Measurements from ENCODE around the gene CNIH4. TPM values are rescaled to one million over a fixed set of nuclear protein-coding genes. Genes with fewer than 3 reads are reported as not detected.

Gene CNIH4
- total RNA-seq, 1 experiment from 2014 or later: 53.8 TPM

- Histone ChIP-seq H3K9me3 (ENCODE audit: control insufficient read depth, insufficient read depth, low read depth, low read length) (no peaks in the 10 kb centered on the region), H3K4me3 (ENCODE audit: low read depth in 2 of 2, low read length in 2 of 2) (no peak overlapping the region), H3K4me1 (ENCODE audit: control insufficient read depth, insufficient read depth, low read length) (no peaks in the 10 kb centered on the region), H3K27me3 (ENCODE audit: control insufficient read depth, insufficient read depth, low read length) (no peaks in the 10 kb centered on the region), H3K36me3 (ENCODE audit: control insufficient read depth, insufficient read depth, low read length) (peaks cover 4% of the 10 kb centered on the region; the same call in 1 of the 2 replicates), H3K27ac (ENCODE audit: low read length) (no peak overlapping the region)
- TF ChIP-seq REST (IDR thresholded peaks at IDR 0.05; ENCODE audit: insufficient read depth in 1 of 2, low read depth in 2 of 2, low read length in 1 of 2) (no peak), CTCF (IDR thresholded peaks at IDR 0.05) (no peak), SIN3A (IDR thresholded peaks at IDR 0.05; ENCODE audit: borderline replicate concordance, insufficient read depth, low read depth, low read length) (no peak), TCF7L2 (IDR thresholded peaks at IDR 0.05; ENCODE audit: low read depth, low read length) (no peak), POLR2AphosphoS5 (IDR thresholded peaks at IDR 0.05; ENCODE audit: low read depth, low read length) (no peak)
- CTCF ChIA-PET: no interaction called here
- POLR2A ChIA-PET: no interaction called here
- in situ Hi-C loops (cut with HindIII; ENCODE audit: low pct_unique_long_range_greater_than_20kb, low sequenced_read_pairs): no loop called here
- ATAC-seq: peak; percentile 14; the same call in 1 of the 2 replicates
- no peak for DNase-seq (ENCODE audit: low read depth, low spot score)
- no TSS peak for BruUV-seq (replicated peaks)
- intact Hi-C loops (cut with micrococcal nuclease; ENCODE audit: unreplicated experiment): no loop called here
Observed at GRCh38 chr1:224378855-224379631, 22.4 kb downstream of the CNIH4 start.

- Histone ChIP-seq H3K27me3 (ENCODE audit: control insufficient read depth, insufficient read depth, low read length) (no peaks in the 10 kb centered on the region), H3K4me1 (ENCODE audit: control insufficient read depth, insufficient read depth, low read length) (no peaks in the 10 kb centered on the region), H3K4me3 (ENCODE audit: low read depth in 2 of 2, low read length in 2 of 2) (no peak overlapping the region), H3K36me3 (ENCODE audit: control insufficient read depth, insufficient read depth, low read length) (peaks cover 4% of the 10 kb centered on the region; the same call in 1 of the 2 replicates), H3K9me3 (ENCODE audit: control insufficient read depth, insufficient read depth, low read depth, low read length) (no peaks in the 10 kb centered on the region), H3K27ac (ENCODE audit: low read length) (no peak overlapping the region)
- no peak for ATAC-seq
- TF ChIP-seq SIN3A (IDR thresholded peaks at IDR 0.05; ENCODE audit: borderline replicate concordance, insufficient read depth, low read depth, low read length) (no peak), CTCF (IDR thresholded peaks at IDR 0.05) (no peak), TCF7L2 (IDR thresholded peaks at IDR 0.05; ENCODE audit: low read depth, low read length) (no peak), REST (IDR thresholded peaks at IDR 0.05; ENCODE audit: insufficient read depth in 1 of 2, low read depth in 2 of 2, low read length in 1 of 2) (no peak), POLR2AphosphoS5 (IDR thresholded peaks at IDR 0.05; ENCODE audit: low read depth, low read length) (no peak)
- ChIA-PET CTCF (no interaction called here), POLR2A (no interaction called here)
- in situ Hi-C loops (cut with HindIII; ENCODE audit: low pct_unique_long_range_greater_than_20kb, low sequenced_read_pairs) (no loop called here), intact Hi-C loops (cut with micrococcal nuclease; ENCODE audit: unreplicated experiment) (no loop called here)
- BruUV-seq (replicated peaks): no TSS peak
- DNase-seq (ENCODE audit: low read depth, low spot score): no peak
Observed at GRCh38 chr1:224380003-224380402, 23.3 kb downstream of the CNIH4 start.
